Activated CD4-positive, alpha-beta T cell treated with anti-CD3 and anti-CD28 coated beads for 4 hours (primary cell): ENCODE results near the gene NTNG1.
"Not testable (repeated sequence)": the region's sequence is repeated elsewhere in the genome, so short reads cannot be mapped to it uniquely, and the experiment has no call there.

Source experiments
- DNase-seq, 2 donors: peaks; one replicate each; pipeline ENCODE4 v3.0.0-alpha.2; 2020

Gene NTNG1

DNA sequence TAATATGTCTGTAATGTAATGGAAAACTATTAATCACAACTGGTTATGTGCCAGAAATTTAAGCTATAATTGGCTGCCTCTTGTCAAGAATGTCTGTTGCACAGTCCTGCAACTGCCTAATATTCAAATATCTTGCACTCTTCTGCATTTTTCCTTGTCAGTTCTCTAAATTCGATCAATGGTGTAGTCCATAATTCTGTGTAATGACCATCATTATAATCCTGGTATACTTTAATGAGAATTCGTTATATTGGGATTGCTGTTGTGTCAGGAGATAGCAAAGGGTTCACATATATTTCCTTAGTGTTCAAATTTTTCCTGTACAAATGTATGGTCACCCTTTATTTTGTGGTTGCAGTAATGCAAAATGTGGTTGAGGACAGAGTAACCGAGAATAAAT is 4.8 kb downstream of the NTNG1 start:
- no peak for DNase-seq

DNA sequence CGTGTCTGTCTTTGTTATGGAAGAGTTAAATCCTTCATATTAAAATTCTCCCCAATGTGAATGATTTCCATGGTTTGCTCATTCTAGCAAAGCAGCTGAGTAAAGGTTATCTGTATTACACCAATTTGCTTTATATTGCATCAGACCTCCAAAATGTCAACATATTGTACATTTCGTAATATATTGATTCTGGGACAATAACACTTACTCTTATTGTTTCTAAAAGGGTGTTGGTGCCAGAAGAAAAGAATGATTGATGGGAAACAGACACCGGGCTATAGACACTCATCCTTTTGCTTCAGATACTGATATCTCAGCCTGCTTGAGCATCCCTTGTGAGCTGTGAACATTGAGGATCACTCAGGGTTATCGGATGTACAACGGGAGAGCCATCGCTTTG is 7.0 kb downstream of the NTNG1 start:
- no peak for DNase-seq

DNA sequence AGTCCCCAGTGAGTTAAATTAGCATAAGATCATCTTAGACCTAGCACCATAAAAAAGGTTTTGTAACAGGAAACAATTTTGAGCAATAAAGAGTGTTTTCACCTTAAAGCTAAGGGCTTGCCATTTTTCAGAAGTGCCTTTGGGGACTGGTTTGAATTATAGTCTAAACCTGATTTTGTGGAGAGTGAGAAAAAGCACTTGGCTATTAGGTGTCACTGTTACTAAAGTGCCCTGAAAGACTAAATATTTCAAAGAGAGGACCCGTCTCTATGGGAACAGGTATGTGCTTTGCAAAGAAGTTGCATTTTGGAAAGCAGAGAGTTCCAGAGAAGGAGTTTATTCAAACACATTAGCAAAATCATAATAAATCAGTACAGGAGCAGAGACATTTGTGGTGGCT is 9.1 kb downstream of the NTNG1 start:
- DNase-seq = no peak

DNA sequence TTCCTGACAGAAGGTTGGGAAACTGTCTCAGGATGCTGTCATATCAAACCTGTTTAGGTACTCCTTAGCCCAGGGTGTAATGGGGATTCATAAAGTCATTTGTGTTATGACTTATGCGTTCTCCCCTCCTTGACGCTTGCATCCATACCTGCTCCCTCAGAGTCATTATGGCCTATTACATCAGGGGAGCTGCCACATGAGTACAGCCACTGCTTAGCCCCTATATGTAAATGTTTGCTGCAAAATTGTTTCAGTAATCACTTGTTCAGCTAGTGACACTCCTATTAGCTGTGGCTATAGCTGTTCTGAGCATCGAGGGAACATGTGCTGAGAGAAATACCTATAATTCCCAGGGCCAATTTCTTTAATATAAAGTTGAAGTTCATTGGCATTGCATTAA is 10.5 kb downstream of the NTNG1 start:
- DNase-seq = no peak

- no peak for DNase-seq
Measured at GRCh38 chr1:107152395-107152794, 11.6 kb downstream of the NTNG1 start.

DNA sequence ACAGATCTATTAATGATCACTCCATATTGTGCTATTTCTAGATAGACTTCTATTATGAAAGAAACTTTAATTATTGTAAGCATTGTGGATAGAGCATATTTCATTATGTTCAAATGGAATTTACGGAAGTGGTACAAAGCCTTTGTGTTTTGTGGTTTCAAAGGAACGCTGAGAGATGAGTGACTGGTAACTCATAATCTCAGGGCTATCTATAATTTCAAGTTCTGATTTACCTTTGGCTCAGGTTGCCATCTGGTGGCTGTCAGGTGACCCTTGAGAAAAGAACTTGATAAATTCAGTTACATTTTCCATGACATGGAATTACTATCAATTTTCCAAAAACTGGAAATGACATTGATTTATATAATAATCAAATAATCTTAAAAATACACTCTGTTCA is 12.2 kb downstream of the NTNG1 start:
- no peak for DNase-seq

- DNase-seq = no peak
Measured at GRCh38 chr1:107158496-107158895, 17.7 kb downstream of the NTNG1 start.

- DNase-seq = no peak
Measured at GRCh38 chr1:107158991-107159390, 18.2 kb downstream of the NTNG1 start.

DNA sequence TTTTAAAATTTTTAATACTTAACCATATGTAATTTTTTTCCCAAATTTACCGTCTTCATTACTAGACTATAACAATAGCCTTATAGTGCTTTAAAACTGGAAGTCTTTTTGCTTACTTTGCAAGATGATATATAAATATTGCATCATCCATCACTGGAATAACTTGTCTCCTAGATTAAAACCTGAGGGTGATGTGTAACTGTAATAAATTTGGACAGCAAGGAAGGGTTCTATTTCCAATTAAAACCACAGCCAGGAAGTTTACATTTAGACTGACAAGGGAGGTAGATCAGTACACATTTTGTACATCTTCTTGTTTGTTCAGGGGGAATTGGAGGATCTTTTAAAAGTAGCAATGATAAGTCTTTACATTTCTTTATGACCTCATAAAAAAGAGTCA is 21.9 kb downstream of the NTNG1 start:
- no peak for DNase-seq

DNA sequence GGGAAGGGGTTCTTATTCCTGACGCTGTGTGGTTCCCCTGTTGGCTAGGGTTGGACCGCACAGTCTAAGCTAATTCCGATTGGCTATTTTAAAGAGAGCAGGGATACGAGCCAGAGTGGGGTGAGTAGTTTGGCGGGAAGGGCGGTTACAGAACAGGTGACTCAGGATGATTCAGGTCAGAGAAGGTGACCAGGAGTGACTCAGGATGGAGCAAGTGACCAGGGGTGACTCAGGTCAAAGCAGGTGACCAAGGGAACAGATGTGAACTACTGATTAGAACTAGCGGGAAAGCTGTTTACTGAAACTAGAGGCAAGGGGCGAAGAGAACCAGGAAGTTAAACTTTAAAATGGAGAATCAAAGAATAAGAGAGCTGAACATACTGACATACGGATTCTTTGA is 24.1 kb downstream of the NTNG1 start:
- DNase-seq = not testable (repeated sequence)

DNA sequence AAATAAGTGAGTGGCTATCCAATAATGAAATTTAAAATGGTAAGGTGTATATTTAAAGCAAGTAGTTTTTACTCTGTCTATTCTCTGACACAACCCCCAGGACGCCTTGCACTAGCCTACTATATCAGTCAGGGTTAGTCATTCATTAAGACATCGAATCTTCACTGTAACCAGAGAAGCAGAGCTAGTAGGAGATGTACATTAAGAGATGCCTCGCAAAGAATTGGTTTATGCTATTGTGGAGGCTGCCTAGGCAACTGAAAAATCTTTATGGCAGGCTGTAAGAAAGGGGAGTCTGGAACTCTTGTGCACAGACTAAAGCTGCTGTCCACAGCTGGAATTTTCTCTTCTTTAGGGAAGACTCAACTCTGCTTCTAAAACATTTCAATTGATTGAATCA is 28.8 kb downstream of the NTNG1 start:
- DNase-seq = no peak

- no peak for DNase-seq
Measured at GRCh38 chr1:107171333-107171732, 30.5 kb downstream of the NTNG1 start.

- DNase-seq = no peak
Measured at GRCh38 chr1:107172450-107173170, 31.8 kb downstream of the NTNG1 start.

DNA sequence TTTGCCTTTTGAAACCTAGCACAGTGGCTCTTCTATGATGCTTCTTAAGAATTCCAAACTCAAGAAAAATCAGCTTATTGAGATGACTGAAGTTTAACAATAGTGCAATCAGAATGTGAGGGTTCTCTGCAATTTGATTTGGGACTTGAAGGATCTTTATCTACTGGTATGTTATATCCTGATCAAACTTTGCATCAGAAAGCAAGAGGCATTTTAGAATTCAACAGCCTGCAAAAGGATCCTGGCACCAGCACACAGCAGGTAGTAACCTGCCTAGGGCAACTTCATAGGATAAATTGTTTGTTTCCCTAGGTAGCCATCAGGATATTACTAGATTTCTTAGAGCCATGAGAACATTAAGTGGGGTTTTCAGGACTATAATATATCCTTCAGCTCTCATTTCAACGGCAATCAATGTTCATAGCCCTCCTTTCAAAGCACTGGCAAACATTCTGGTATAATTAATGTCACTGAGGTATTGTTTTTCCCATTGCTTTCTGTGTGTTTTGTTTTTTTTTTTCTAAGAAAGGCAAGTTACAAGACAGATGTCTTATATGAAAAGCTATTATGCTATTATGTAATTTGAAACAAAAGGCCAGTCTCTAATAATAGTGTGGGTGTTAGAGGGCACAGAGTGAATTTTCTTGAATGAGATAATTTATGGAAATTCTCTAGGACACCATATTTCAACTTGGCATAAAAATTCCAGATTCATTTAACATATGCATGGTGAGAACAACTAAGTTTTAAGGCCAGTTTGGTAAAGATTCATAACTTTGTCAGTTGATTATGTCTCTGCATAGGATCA is 34.5 kb downstream of the NTNG1 start:
- DNase-seq = no peak

- DNase-seq = no peak
Measured at GRCh38 chr1:107181253-107181969, 40.6 kb downstream of the NTNG1 start.

DNA sequence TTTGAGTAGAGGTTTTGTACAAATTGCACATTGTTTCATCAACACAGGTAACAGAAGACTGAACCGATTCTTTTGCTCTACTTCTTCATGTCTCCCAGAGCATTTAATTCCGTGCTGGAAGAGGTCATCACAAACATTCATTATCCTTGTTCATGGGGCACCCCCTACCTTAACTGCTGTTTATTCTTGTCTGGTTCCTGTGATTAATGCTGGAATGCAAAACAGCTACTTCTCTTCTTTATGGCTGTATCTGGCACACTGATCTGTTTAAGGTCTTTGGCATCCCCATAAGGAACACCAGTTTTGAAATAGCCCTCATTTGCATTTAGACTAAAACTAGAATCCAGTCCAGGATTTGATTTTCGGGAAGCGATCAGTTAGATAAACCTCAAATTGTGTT is 42.2 kb downstream of the NTNG1 start:
- DNase-seq = no peak

- no peak for DNase-seq
Measured at GRCh38 chr1:107184888-107185287, 44.0 kb downstream of the NTNG1 start.

- DNase-seq = no peak
Measured at GRCh38 chr1:107187399-107187798, 46.6 kb downstream of the NTNG1 start.

DNA sequence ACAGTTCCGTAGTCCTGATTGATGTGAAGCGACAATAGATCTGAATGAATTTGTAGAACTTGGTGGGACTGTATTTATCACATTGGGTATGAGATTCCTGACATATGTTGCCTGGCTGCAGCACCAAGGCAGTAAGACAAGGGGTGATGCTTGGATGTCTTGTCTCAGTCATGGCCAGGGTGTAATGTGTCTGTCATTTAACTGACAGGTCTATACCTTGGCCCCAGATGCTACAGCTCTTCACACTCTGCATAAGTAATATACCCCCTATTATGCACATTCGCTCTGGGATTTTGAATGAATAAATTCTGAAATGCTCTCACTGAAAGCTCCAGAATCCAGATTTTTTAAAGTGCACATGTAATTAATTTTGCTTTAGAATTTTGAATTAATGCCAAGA is 47.3 kb downstream of the NTNG1 start:
- no peak for DNase-seq

GRCh38 chr1:107194380-107194779 is 53.5 kb downstream of the NTNG1 start:
- no peak for DNase-seq

DNA sequence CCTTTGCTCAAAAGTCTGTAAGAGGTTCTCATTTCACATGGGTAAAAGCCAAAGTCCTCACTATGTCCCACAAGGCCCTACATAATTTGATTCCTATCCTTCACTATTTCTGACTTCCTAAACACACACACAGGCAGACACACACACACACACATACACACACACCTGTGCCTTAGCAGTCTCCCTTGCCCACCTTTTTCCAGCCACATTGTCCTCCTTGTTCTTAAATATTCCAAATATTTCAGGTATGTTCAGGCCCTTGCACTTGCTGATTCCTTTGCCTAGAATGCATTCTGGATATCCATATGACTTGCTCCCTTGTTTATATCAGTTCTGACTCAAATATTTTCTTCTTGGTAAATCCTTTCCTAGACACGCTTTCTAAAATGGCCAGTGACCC is 54.6 kb downstream of the NTNG1 start:
- no peak for DNase-seq

GRCh38 chr1:107196973-107197562 is 56.2 kb downstream of the NTNG1 start:
- no peak for DNase-seq

DNA sequence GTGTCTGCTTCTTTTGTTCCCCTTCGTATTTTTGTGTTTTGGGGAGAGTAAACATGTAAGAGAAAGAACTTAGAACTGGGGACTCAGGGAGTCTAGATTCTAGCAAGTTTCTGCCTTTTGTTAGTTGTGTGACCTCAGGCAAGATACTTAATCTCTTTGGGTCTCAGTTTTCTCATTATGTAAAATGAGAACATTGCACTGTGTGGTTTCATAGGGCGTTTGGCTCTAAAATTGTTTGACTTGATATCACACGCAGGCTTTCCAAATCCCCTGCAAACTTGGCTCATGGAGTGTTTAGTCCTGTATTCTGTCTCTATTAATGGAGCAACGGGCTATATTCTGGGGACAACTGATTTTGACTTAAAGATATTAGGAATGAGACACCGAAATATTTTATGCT is 57.7 kb downstream of the NTNG1 start:
- no peak for DNase-seq

DNA sequence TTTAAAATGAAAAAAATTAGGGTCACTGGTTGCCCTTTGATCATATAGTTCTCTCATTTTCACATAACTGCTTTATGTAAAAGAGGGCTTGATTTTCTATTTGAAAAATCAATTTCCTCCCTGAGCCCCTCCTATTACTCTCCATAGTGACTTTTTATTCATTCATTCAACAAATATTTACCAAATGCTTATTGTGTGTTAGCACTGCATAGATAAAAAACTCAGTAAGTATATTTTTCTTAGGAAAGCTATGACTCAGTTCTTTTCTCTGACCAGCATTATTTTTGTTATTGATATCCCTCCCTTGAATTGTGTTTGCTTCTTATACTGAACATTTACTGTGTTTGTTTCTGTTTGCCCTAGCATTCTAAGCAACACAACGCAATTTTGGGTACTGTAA is 59.8 kb downstream of the NTNG1 start:
- no peak for DNase-seq
